Body of pancreas (tissue), 4 donors: ENCODE measurements around the gene EXD2. TPM values are rescaled to one million over a fixed set of nuclear protein-coding genes. Genes with fewer than 3 reads are reported as not detected.

Source experiments
- ATAC-seq: fragments of 150-250 bp; one replicate; pipeline ENCODE4 v1.9.1; 2016
- DNase-seq, 4 donors: peaks; one replicate each; pipeline ENCODE4 v3.0.0-alpha.2; 2019
- H3K27ac ChIP-seq, 4 donors: fragments of 200-600 bp; sonication (generic); 1 replicate in 3 of 4; 2 replicates in 1 of 4; pipeline versions ENCODE4 v1.5.1 to v1.6.1; 2016 to 2019; ENCODE audit warnings: mild to moderate bottlenecking in 1 of 4, mixed read lengths in 1 of 4, moderate library complexity in 1 of 4
- H3K27me3 ChIP-seq, 2 donors: fragments of 200-600 bp; sonication (generic); one replicate each; pipeline ENCODE4 v1.6.0; 2016; ENCODE audit warnings: mild to moderate bottlenecking in 1 of 2
- H3K36me3 ChIP-seq, 2 donors: fragments of 200-600 bp; sonication (generic); replicated peaks in 1 of 2; 2 replicates each; pipeline ENCODE4 v1.5.1; 2016; ENCODE audit warnings: low read depth in 2 of 2; ENCODE audit not compliant: insufficient read depth in 1 of 2
- H3K4me1 ChIP-seq: fragments of 200-600 bp; sonication (generic); one replicate; pipeline ENCODE4 v1.6.0; 2016
- H3K4me3 ChIP-seq, 2 donors: fragments of 200-600 bp; sonication (generic); 1 replicate in 1 of 2; 2 replicates in 1 of 2; pipeline ENCODE4 v1.5.1; 2016 to 2019
- H3K9me3 ChIP-seq, 3 donors: fragments of 200-600 bp; sonication (generic); 1 replicate in 2 of 3; 2 replicates in 1 of 3; pipeline ENCODE4 v1.5.1; 2016
- CTCF ChIP-seq, 7 experiments: fragments of 450-650 bp in 4 of 7; fragments of 200-600 bp in 3 of 7; sonication (generic) in 3 of 7; IDR thresholded peaks; one replicate each; pipeline ENCODE4 v1.5.1; 2016 to 2019; ENCODE audit warnings: antibody characterized with exemption in 7 of 7
- POLR2A ChIP-seq, 3 donors: fragments of 450-650 bp; IDR thresholded peaks; one replicate each; pipeline ENCODE4 v1.6.1; 2016; ENCODE audit warnings: antibody characterized with exemption in 3 of 3, mild to moderate bottlenecking in 2 of 3
- WGBS, 2 donors: methylation state at CpG; one replicate each; pipeline ENCODE4 v1.1.5; 2017; 5-methylcytosine and 5-hydroxymethylcytosine counted together
- intact Hi-C: fragments of 100-400 bp; cut with DNase I; formaldehyde crosslinking; loops from one replicate; pipeline ENCODE4 v1.15.1; 2023
- total RNA-seq, 2 donors: library from RNA; depleted of rRNA; stranded (reverse); fragments of >200 nt; gene quantifications; one replicate each; pipeline ENCODE4 v1.1.0, GENCODE V29; 2016

The EXD2 gene
- total RNA-seq, 2 donors from 2014 or later = 11.2 to 21.5 TPM

DNA sequence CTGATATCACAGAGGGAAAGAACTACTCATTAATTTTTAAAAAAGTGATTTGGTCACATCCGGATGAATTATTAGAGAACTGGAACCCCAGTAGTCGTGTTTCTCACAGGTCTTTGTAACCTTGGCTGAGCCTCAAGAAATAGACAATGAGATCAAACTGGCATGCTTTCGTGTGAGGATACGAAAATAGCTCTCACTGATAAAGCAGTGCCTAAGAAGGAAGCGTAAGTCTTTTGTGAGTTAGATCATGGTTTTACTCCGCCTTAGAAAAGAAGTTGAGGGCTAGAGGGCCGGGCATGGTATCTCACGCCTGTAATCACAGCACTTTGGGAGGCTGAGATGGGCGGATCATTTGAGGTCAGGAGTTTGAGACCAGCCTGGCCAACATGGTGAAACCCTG, 34.9 kb downstream of the EXD2 start:
- Histone ChIP-seq H3K4me1 (peaks cover 6% of the 10 kb centered on the region), H3K27me3 (no peaks in the 10 kb centered on the region), H3K36me3 (peaks cover 0 to 1% of the 10 kb centered on the region in 2 donors), H3K4me3 (no peak overlapping the region), H3K27ac (peak overlapping the region in 3 of 4 donors; percentile 42 to 62 (median 53)), H3K9me3 (no peaks in the 10 kb centered on the region)
- 37 to 49% methylated on average over 9 of the region's 9 CpGs for WGBS, 2 donors
- ATAC-seq = no peak
- intact Hi-C loops = no loop called here
- TF ChIP-seq POLR2A (IDR thresholded peaks at IDR 0.05) (no peak), CTCF (IDR thresholded peaks at IDR 0.05) (no peak)
- DNase-seq = no peak

GRCh38 chr14:69226736-69227135, 35.4 kb downstream of the EXD2 start:
- 72 to 90% methylated on average over 2 of the region's 2 CpGs for WGBS, 2 donors
- Histone ChIP-seq H3K27me3 (no peaks in the 10 kb centered on the region), H3K9me3 (no peaks in the 10 kb centered on the region), H3K36me3 (peaks cover 0 to 1% of the 10 kb centered on the region in 2 donors), H3K4me1 (peaks cover 6% of the 10 kb centered on the region), H3K4me3 (no peak overlapping the region), H3K27ac (peak overlapping the region in 3 of 4 donors; percentile 42 to 62 (median 53))
- ATAC-seq (peak; percentile 75), DNase-seq (no peak)
- TF ChIP-seq POLR2A (IDR thresholded peaks at IDR 0.05) (no peak), CTCF (IDR thresholded peaks at IDR 0.05) (no peak)
- intact Hi-C loops = no loop called here

DNA sequence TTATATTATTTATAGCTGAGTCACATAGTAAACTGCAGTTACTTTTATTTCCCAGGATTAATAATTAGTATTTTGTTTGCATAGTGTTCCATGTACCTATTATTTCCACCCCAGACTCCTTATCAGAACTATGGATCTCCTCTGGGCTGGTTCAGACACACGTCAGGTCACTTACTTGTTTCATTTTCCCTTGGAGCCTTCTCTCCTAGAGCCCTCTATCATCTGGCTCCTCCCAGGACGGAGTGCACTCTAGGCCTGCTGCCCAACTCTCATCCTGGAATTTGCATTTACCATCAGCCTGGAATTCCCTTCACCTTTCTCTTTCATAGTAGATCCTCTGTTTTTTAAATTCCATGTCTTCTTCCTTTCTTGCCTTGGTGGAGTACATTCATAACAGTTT, 40.2 kb downstream of the EXD2 start:
- no peak for DNase-seq
- TF ChIP-seq CTCF (IDR thresholded peaks at IDR 0.05) (no peak), POLR2A (IDR thresholded peaks at IDR 0.05) (no peak)
- H3K4me1 ChIP-seq = peaks cover under 1% of the 10 kb centered on the region
- peak; percentile 65 for ATAC-seq
- no peak overlapping the region for H3K4me3 ChIP-seq
- H3K27me3 ChIP-seq = no peaks in the 10 kb centered on the region
- 35 to 36% methylated on average over 2 of the region's 2 CpGs for WGBS, 2 donors
- H3K36me3 ChIP-seq = peaks cover 3 to 13% of the 10 kb centered on the region in 2 donors
- H3K9me3 ChIP-seq = no peaks in the 10 kb centered on the region
- intact Hi-C loops = no loop called here
- H3K27ac ChIP-seq = peak overlapping the region in 1 of 4 donors; percentile 26

DNA sequence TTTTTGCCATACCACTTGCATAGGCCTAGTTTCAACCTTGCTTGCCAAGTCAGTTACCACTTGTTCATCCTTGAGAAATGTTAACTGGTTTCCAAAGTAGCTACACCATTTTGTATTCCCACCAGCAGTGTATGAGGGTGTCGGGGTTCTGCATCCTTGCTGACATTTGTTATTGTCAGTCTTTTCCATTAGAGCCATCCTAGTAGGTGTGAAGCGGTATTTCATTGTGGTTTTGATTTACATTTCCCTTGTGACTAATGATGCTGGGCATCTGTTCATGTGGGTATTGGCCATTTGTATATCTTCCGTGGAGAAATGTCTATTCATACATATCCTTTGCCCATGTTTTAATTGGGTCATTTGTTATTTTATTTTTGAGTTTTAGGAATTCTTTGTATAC, 41.1 kb downstream of the EXD2 start:
- TF ChIP-seq CTCF (IDR thresholded peaks at IDR 0.05) = no peak
- TF ChIP-seq POLR2A (IDR thresholded peaks at IDR 0.05) = no peak
- WGBS, 2 donors = 69 to 84% methylated on average over 3 of the region's 3 CpGs
- DNase-seq (no peak), ATAC-seq (no peak)
- Histone ChIP-seq H3K9me3 (no peaks in the 10 kb centered on the region), H3K4me3 (no peak overlapping the region), H3K4me1 (no peaks in the 10 kb centered on the region), H3K36me3 (peaks cover 12 to 16% of the 10 kb centered on the region in 2 donors), H3K27ac (no peak overlapping the region), H3K27me3 (no peaks in the 10 kb centered on the region)
- intact Hi-C loops = no loop called here

GRCh38 chr14:69234106-69234505, 42.8 kb downstream of the EXD2 start:
- DNase-seq (no peak), ATAC-seq (no peak)
- Histone ChIP-seq H3K36me3 (peaks cover 20 to 31% of the 10 kb centered on the region in 2 donors), H3K27me3 (no peaks in the 10 kb centered on the region), H3K4me1 (no peaks in the 10 kb centered on the region), H3K4me3 (no peak overlapping the region), H3K9me3 (no peaks in the 10 kb centered on the region), H3K27ac (no peak overlapping the region)
- no peak for TF ChIP-seq CTCF (IDR thresholded peaks at IDR 0.05)
- no peak for TF ChIP-seq POLR2A (IDR thresholded peaks at IDR 0.05)
- intact Hi-C loops = no loop called here
